GM18505 (cell line): ENCODE measurements around the gene FBN1.

Experiments
- ATAC-seq: cut with Tn5 transposase; IDR thresholded peaks from one replicate; pipeline ENCODE4 v1.9.1; 2021; ENCODE audit not compliant: unreplicated experiment
- POLR2A ChIP-seq: IDR thresholded peaks from 4 replicates; pipeline ENCODE4 v1.6.1; 2011; ENCODE audit warnings: borderline replicate concordance; ENCODE audit not compliant: insufficient read depth, insufficient read length; ENCODE audit errors: extremely low read depth

FBN1 gene

DNA sequence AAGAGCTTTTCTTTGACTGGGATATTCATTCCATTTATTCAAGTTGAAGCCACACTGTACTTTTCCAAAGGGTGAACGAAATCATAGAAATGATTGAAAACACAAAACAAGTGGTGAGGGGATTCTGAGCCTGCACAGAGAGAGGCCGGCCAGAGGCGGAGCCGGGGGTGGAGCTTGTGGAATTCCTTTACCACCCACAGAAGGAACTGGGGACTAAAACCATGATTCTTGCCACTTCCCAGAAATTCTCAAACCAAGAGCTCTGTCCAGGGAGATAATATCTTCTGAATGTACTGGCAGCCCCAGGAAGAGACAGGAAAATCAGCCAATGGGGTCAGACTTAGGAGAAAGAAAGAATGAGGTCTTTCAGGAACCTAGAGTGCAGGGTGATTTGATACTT lies 20.8 kb downstream of the FBN1 start:
- ATAC-seq = no peak
- TF ChIP-seq POLR2A = no peak

GRCh38 chr15:48623456-48623855 lies 22.1 kb downstream of the FBN1 start:
- no peak for TF ChIP-seq POLR2A
- no peak for ATAC-seq

DNA sequence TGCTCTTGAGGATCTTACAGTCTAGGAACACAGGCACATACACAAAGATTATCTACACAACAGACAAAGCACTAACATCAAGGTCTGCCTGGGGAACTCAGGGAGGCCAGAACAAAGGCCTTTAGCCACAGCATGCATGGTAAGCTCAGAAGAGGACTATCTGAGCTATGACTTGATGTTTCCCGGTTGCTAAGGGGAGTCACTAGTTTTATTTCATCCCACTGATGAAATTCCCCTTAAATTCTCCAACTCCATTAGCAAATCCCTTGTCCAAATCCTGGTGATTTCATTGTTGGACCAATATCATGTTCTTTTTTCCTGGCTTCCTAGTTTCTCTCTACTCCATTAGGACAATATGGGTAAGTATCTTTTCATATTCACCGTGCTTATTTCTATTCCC lies 23.3 kb downstream of the FBN1 start:
- no peak for ATAC-seq
- no peak for TF ChIP-seq POLR2A

DNA sequence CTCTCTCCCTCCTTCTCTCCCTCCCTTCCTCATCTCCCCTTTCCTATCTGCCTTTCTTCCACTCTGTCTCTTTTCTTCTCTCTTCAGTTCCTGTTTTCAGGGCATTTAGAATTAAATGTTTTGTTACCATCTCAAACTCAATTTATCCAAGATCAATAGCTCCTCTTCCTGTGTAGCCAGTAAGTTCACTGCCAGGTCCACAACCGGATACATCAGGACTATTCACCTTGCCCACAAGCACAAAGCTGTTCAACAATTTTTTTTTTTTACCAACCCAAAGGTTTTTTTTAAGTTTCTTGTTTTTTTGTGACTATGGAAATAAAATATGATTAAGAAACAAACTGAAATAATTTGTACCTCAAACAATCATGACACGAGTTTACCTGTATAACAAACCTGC lies 26.1 kb downstream of the FBN1 start:
- no peak for TF ChIP-seq POLR2A
- ATAC-seq = no peak

- ATAC-seq = no peak
- TF ChIP-seq POLR2A = no peak
These were observed 27.9 kb downstream of the FBN1 start for GRCh38 chr15:48617619-48618018.

DNA sequence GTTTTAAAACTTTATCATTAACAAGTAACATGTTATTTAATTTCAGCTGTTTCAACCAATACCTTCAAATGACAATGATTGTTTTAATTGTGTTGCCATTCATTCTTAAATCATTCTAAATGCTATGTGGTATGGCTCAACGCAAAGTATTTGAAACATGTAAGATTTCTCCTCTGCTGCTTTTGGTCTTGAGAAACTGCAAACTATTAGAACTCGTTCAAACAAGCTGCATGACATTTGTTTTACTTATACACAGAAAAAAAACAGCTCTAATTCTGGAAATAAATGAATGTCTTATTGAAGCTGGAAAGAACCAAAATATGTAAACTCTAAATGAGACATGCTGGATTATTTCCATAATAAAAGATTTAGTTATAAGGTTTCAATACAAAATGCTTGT lies 29.3 kb downstream of the FBN1 start:
- no peak for TF ChIP-seq POLR2A
- no peak for ATAC-seq

- no peak for ATAC-seq
- no peak for TF ChIP-seq POLR2A
These were observed 31.5 kb downstream of the FBN1 start for GRCh38 chr15:48614051-48614450.

- ATAC-seq = no peak
- TF ChIP-seq POLR2A = no peak
These were observed 36.0 kb downstream of the FBN1 start for GRCh38 chr15:48609486-48609885.

- no peak for TF ChIP-seq POLR2A
- ATAC-seq = no peak
These were observed 37.7 kb downstream of the FBN1 start for GRCh38 chr15:48607846-48608245.

DNA sequence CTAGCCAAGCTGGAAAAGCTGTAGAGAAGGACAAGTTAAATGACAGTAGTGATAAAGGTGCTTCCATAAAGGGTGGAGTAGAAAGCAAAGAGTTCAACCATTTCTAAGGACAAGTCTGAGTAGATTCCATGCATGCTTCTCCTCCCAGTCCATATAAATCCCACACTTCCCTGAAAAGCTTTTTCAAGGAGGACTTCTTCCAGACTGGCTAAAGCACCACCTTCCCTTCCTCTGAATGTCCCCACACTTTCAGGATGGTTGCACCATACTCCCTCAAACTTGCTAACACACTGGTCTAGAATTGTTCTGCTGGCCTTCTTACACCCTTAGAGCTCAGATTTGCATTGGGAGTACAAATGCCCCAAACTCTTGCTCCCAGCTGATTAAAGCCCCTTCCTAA lies 40.9 kb downstream of the FBN1 start:
- no peak for TF ChIP-seq POLR2A

GRCh38 chr15:48603922-48604321 lies 41.6 kb downstream of the FBN1 start:
- no peak for TF ChIP-seq POLR2A
- no peak for ATAC-seq

More for the DNA sequence above, 40.9 kb downstream of the FBN1 start:
- ATAC-seq = no peak

DNA sequence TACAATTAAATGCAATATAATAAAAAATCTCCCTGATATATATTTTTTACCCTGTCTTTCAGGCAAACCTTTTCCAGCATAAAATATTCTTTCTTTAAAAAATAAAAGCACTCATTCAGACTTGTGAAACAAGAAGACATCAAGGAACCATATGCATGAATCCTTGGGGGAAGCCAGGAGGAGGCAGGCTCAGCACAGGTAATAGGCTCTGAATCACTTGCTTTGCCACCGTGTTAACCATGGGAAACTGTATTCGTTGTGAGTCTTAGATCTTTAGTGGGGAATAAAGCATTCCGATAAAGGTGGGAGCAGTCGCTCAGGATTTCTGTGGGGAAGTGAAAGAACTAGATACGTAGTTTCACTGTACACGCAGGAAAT lies 42.4 kb downstream of the FBN1 start:
- no peak for TF ChIP-seq POLR2A
- ATAC-seq = no peak

- no peak for ATAC-seq
- TF ChIP-seq POLR2A = no peak
These were observed 43.0 kb downstream of the FBN1 start for GRCh38 chr15:48602358-48603122.

DNA sequence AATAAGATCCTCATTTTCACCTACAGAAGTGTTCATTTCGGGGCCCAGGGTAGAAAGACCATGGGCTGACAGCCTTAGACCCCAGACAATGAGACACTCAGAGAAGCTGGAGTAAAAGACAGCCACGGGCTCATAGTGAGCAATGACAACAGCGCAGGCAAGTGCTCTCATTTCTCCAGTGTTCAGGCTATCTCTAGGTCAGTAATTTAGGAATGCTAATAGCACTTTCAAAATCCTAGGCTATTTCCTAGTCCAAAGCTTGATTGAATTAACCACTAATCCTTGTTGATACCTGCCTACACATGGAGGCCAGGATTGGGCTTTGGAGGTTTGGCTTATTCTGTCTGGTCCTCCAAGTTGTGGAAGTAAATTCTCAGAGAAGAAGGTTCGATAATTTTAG lies 44.4 kb downstream of the FBN1 start:
- no peak for TF ChIP-seq POLR2A
- ATAC-seq = no peak

GRCh38 chr15:48596841-48597240 lies 48.7 kb downstream of the FBN1 start:
- no peak for ATAC-seq
- no peak for TF ChIP-seq POLR2A
